Activated naive CD8-positive, alpha-beta T cell treated with anti-CD3 and anti-CD28 coated beads, Interleukin-2, amount 50 U/mL, for 24 hours (primary cell): Measurements from ENCODE around the gene TTC33.
"Not testable (repeated sequence)": the region's sequence is repeated elsewhere in the genome, so short reads cannot be mapped to it uniquely, and the experiment has no call there.

ENCODE experiments used
- ATAC-seq: fragments of 150-1000 bp; cut with Tn5 transposase; one replicate; pipeline ENCODE4 v1.10.0; 2021
- DNase-seq: peaks from one replicate; pipeline ENCODE4 v3.0.0; 2021
- H3K27ac Mint-ChIP-seq: one replicate; pipeline ENCODE4 v1.8.0; 2021; ENCODE audit warnings: mild to moderate bottlenecking, mixed read lengths
- H3K27me3 Mint-ChIP-seq: one replicate; pipeline ENCODE4 v1.8.0; 2021; ENCODE audit warnings: mixed read lengths
- H3K36me3 Mint-ChIP-seq: one replicate; pipeline ENCODE4 v1.8.0; 2021; ENCODE audit warnings: low read depth, mixed read lengths
- H3K4me1 Mint-ChIP-seq: one replicate; pipeline ENCODE4 v1.8.0; 2021; ENCODE audit warnings: mixed read lengths
- H3K4me3 Mint-ChIP-seq: one replicate; pipeline ENCODE4 v1.8.0; 2021; ENCODE audit warnings: mild to moderate bottlenecking, moderate library complexity, mixed read lengths
- H3K9me3 Mint-ChIP-seq: one replicate; pipeline ENCODE4 v1.8.0; 2021; ENCODE audit warnings: mixed read lengths

The TTC33 gene, protein sequence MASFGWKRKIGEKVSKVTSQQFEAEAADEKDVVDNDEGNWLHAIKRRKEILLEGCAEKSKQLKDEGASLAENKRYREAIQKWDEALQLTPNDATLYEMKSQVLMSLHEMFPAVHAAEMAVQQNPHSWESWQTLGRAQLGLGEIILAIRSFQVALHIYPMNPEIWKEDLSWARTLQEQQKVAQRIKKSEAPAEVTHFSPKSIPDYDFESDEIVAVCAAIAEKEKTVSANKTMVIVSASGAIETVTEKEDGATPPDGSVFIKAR

GRCh38 chr5:40755407-40756365 lies at the start of gene TTC33:
Gene TTC33 (minus strand): TSS chr5:40755961. CDS start chr5:40747018, 8,943 bp downstream.
- no peak within 1 kb of the TSS for H3K27ac Mint-ChIP-seq
- no peak within 1 kb of the TSS for H3K4me3 Mint-ChIP-seq
- peak; percentile 93 for ATAC-seq

DNA sequence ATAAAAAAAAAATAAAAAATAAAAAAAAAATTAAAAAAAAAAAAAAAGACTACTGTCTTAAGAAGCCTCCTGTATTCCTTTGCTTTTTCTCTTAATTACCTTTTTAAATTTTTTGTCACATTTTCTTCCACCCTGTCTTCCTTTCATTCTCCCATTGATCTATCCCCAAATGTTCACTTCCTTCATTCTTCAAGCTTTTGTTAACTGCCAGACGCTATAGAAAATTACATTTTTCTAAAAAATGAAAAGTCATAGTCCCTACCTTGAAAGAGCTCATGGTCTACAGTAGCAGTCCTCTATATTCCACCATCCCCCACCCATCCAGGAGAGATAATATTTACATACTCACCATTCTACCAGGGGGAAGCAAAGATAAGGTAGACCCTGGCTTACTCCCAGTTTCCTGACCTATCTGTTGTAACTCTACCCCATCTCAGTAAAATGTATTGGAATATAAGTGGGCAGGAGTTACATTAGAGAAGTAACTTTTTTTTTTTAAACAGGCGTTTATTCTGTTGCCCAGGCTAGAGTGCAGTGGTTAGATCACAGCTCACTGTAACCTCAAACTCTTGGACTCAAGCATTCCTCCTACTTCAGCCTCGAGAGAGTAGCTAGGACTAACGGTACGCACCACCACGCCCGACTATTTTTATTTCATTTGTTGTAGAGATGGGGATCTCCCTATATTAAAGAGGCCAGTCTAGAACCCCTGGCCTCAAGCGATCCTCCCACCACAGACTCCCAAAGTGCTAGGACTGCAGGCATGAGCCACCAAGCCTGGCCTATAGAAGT lies 46.2 kb upstream of the TTC33 start:
- Mint-ChIP-seq H3K4me3 (no peak overlapping the region), H3K36me3 (no peaks in the 10 kb centered on the region), H3K27ac (no peak overlapping the region), H3K9me3 (no peaks in the 10 kb centered on the region), H3K27me3 (peaks cover 3% of the 10 kb centered on the region), H3K4me1 (peaks cover 14% of the 10 kb centered on the region)
- no peak for ATAC-seq
- DNase-seq, result no peak

More at GRCh38 chr5:40755407-40756365, at the start of gene TTC33:
- Mint-ChIP-seq H3K4me1 (peaks cover 12% of the 10 kb centered on the region), H3K9me3 (no peaks in the 10 kb centered on the region), H3K36me3 (peaks cover 18% of the 10 kb centered on the region), H3K27me3 (no peaks in the 10 kb centered on the region)
- DNase-seq, result peak; percentile 95

DNA sequence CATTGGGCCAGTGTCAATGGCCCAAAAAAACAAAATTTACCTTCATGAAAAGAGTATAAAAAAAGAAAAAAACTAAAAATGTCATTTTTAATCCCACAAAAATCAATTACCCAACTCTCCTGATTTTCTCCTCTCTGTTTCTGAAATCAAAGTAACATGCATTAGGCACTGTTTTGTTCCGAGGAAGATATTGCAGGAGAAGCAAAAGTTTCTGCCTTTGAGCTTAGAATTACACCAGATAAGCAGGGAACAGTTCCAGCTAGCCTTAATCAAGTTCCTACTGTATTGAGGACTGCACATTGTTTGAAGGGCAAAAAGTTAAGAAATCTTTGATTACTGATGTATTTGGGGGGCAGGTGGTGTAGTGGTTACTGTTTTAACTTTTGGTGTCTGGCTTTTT lies 43.5 kb upstream of the TTC33 start:
- no peak for DNase-seq
- peaks cover 38% of the 10 kb centered on the region for H3K4me1 Mint-ChIP-seq
- H3K27me3 Mint-ChIP-seq, result peaks cover 3% of the 10 kb centered on the region
- no peaks in the 10 kb centered on the region for H3K9me3 Mint-ChIP-seq
- H3K36me3 Mint-ChIP-seq, result peaks cover 9% of the 10 kb centered on the region
- H3K27ac Mint-ChIP-seq, result peak overlapping the region; percentile 52
- ATAC-seq, result no peak
- H3K4me3 Mint-ChIP-seq, result peak overlapping the region; percentile 90

DNA sequence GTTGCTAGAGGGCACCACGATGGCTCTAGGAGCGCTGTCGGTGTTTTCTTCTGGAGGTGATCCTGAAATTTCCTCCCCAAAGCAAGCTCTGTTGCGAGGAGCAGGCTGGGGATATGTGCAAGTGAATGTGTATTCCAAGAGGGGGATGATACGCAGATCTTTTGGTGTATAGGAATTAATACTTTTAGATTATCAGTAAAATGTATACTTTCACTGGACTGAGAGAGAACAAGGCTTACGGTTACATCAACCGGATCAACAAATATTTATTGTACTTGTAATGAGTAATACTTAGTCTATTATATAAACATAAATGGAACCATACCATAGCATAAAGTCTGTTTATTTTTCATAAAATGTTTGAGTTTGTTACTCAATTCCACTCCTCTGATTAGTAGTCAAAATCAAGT lies 43.0 kb upstream of the TTC33 start:
- ATAC-seq (no peak), DNase-seq (no peak)
- peak overlapping the region; percentile 93 for H3K27ac Mint-ChIP-seq
- peaks cover 13% of the 10 kb centered on the region for H3K36me3 Mint-ChIP-seq
- no peaks in the 10 kb centered on the region for H3K9me3 Mint-ChIP-seq
- H3K4me3 Mint-ChIP-seq, result peak overlapping the region; percentile 90
- H3K4me1 Mint-ChIP-seq, result peaks cover 43% of the 10 kb centered on the region
- H3K27me3 Mint-ChIP-seq, result peaks cover 3% of the 10 kb centered on the region

- Mint-ChIP-seq H3K9me3 (no peaks in the 10 kb centered on the region), H3K27ac (peak within 1 kb of the TSS; percentile 93), H3K4me3 (peak within 1 kb of the TSS; percentile 90), H3K36me3 (peaks cover 14% of the 10 kb centered on the region), H3K4me1 (peaks cover 48% of the 10 kb centered on the region), H3K27me3 (peaks cover 3% of the 10 kb centered on the region)
- peak; percentile 88 for DNase-seq
- ATAC-seq, result peak; percentile 92
These were observed 42.4 kb upstream of the TTC33 start, which contains the start of gene PRKAA1 for GRCh38 chr5:40798012-40798800. Gene PRKAA1 (minus strand): TSS chr5:40798374. CDS start chr5:40798189, 185 bp downstream.

DNA sequence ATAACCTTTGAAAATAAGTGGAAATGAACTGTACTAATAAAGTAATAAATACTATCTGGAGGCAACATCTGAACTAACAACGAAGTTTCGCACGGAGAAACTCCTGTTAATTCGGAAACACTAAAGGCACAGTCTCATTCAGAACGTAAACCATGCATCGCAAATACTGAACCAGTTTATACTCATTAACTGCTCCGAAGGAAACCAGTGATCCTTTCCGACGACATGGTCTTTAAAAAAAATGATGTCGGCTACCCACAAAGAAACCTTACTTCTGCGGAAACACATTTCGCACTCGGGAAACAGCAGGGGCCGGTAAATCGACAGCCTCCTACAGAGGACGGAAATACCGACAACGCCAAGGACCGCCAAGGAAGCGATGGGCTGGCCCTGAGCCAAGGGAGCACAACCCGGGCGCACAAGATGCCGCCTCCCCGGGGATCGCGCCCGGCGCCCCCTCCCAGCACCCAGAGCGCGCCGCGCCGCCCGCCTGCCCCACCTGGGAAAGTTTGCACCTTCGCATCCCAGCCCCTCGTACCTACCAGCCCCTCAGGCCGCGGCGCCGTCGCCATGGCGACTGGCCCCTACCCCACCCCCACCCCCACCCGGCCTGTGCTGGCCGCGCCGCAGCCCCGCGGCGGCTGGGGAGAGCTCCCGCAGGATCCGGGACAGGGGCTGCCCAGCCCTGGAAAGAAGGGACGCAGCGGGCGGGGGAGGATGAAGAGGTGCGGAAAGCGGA lies 41.7 kb upstream of the TTC33 start:
- peak; percentile 39 for ATAC-seq

DNA sequence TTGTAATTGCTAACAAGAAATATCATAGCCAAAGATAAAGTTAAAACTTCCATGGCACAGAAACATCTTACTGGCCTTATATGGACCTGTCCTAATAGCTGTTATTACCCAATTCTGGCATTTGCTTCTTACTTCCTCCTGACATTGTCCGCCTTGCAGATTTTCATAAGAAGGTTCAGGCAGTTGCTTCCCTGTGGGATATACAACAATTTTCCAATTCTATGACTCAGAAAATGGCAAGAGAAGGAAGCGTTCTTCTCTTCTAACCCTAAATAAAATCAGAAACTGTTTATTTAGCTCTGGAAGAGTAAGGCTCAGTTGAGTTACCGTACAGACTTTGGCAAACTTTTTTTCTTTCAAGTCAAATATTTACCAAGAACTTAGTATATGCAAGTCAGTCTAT lies 40.7 kb upstream of the TTC33 start:
- Mint-ChIP-seq H3K27me3 (peaks cover 3% of the 10 kb centered on the region), H3K27ac (peak overlapping the region; percentile 52), H3K9me3 (no peaks in the 10 kb centered on the region), H3K36me3 (peaks cover 17% of the 10 kb centered on the region), H3K4me1 (peaks cover 54% of the 10 kb centered on the region), H3K4me3 (peak overlapping the region; percentile 90)
- DNase-seq (no peak), ATAC-seq (no peak)

More for the DNA sequence above, 41.7 kb upstream of the TTC33 start:
- peak overlapping the region; percentile 85 for H3K27ac Mint-ChIP-seq
- peaks cover 3% of the 10 kb centered on the region for H3K27me3 Mint-ChIP-seq
- H3K4me3 Mint-ChIP-seq, result peak overlapping the region; percentile 90
- H3K4me1 Mint-ChIP-seq, result peaks cover 50% of the 10 kb centered on the region
- peak; percentile 80 for DNase-seq
- H3K36me3 Mint-ChIP-seq, result peaks cover 17% of the 10 kb centered on the region
- no peaks in the 10 kb centered on the region for H3K9me3 Mint-ChIP-seq

DNA sequence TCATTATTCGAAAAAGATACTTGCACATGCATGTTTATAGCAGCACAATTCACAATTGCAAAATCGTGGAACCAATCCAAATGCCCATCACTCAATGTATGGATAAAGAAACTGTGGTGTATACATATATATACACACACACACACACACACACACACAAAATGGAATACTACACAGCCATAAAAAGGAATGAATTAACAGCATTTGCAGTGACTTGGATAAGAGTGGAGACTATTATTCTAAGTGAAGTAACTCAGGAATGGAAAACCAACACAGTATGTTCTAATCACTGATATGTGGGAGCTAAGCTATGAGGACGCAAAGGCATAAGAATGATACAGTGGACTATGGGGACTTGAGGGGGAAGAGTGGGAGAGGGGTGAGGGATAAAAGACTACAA lies 39.1 kb upstream of the TTC33 start:
- Mint-ChIP-seq H3K36me3 (peaks cover 19% of the 10 kb centered on the region), H3K4me1 (peaks cover 68% of the 10 kb centered on the region)
- not testable (repeated sequence) for DNase-seq, H3K4me3 Mint-ChIP-seq, ATAC-seq, H3K27ac Mint-ChIP-seq, H3K9me3 Mint-ChIP-seq, H3K27me3 Mint-ChIP-seq

GRCh38 chr5:40794340-40794739 lies 38.6 kb upstream of the TTC33 start:
- ATAC-seq, H3K9me3 Mint-ChIP-seq, H3K27me3 Mint-ChIP-seq, DNase-seq, H3K27ac Mint-ChIP-seq, H3K4me3 Mint-ChIP-seq: not testable (repeated sequence)
- Mint-ChIP-seq H3K36me3 (peaks cover 20% of the 10 kb centered on the region), H3K4me1 (peaks cover 69% of the 10 kb centered on the region)

DNA sequence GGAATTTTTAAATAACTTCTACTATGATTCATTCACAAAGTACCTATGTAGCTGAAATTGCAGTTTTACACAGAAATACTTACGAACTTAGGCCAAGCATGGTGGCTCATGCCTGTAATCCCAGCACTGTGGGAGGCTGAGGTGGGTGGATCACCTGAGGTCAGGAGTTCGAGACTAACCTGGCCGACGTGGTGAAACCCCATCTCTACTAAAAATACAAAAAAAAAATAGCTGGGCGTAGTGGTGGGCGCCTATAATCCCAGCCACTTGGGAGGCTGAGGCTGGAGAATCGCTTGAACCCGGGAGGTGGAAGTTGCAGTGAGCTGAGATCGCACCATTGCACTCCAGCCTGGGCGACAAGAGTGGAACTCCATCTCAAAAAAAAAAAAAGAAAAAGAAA lies 36.9 kb upstream of the TTC33 start:
- peaks cover 67% of the 10 kb centered on the region for H3K4me1 Mint-ChIP-seq
- not testable (repeated sequence) for H3K27ac Mint-ChIP-seq

GRCh38 chr5:40791715-40792139 lies 36.0 kb upstream of the TTC33 start:
- H3K27me3 Mint-ChIP-seq, result no peaks in the 10 kb centered on the region
- H3K36me3 Mint-ChIP-seq, result peaks cover 37% of the 10 kb centered on the region
- DNase-seq (no peak), ATAC-seq (no peak)
- no peaks in the 10 kb centered on the region for H3K9me3 Mint-ChIP-seq
- H3K4me3 Mint-ChIP-seq, result no peak overlapping the region
- peaks cover 62% of the 10 kb centered on the region for H3K4me1 Mint-ChIP-seq
- H3K27ac Mint-ChIP-seq, result no peak overlapping the region

More for the DNA sequence above, 36.9 kb upstream of the TTC33 start:
- not testable (repeated sequence) for DNase-seq, H3K27me3 Mint-ChIP-seq, ATAC-seq, H3K4me3 Mint-ChIP-seq, H3K9me3 Mint-ChIP-seq
- peaks cover 36% of the 10 kb centered on the region for H3K36me3 Mint-ChIP-seq

DNA sequence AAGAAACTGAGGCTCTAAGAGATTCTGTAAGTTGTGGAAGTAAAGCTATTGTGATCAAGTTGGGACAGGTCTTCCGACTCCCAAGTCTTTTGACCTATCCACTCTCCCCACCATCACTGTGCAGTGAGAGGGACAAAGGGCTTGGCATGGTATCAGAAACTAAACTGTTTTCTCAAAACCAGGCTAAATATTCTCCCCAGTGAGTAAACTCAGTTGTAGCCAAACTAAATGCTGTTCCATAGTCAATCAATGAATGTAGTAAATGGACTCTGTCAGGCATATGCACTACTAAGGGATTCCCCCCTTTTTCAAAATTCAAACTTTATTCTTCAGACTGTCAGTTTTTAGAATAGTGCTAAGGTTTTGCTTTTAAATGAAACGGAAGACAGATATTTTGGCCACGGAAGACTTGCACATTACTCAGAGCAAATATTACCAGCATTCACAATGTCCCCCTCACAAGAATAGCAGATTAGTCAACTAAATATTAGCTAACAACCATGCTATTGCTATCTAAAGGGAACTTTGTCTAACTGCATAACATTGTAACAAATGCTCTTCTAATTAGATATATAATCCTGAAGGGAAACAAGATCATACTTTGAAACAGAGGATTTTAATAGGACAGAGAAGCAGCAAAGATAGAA lies 35.3 kb upstream of the TTC33 start:
- ATAC-seq (peak; percentile 15), DNase-seq (no peak)
- Mint-ChIP-seq H3K4me1 (peaks cover 60% of the 10 kb centered on the region), H3K4me3 (no peak overlapping the region), H3K27me3 (no peaks in the 10 kb centered on the region), H3K9me3 (no peaks in the 10 kb centered on the region), H3K36me3 (peaks cover 42% of the 10 kb centered on the region), H3K27ac (no peak overlapping the region)
